Cardiac septum (tissue), 1 donor: ENCODE measurements around the gene MORC3. TPM values are rescaled to one million over a fixed set of nuclear protein-coding genes. Genes with fewer than 3 reads are reported as not detected.
"Not testable (repeated sequence)": the region's sequence is repeated elsewhere in the genome, so short reads cannot be mapped to it uniquely, and the experiment has no call there.

Experiments used
- DNase-seq: peaks from one replicate; pipeline ENCODE4 v3.0.0-alpha.2; 2020; ENCODE audit warnings: low spot score
- intact Hi-C: fragments of 100-400 bp; cut with DNase I; formaldehyde crosslinking; loops from one replicate; pipeline ENCODE4 v1.14.0; 2022
- total RNA-seq: library from RNA; stranded (reverse); fragmentation: NEBNext Ultra II Directional; extraction: Animal tissue kit (Norgen Biotek cat#: 25700); gene quantifications from one replicate; pipeline ENCODE4 v1.2.1, GENCODE V29; 2021
- donor health status: DM: no; HTN: no; CAD: no.

Gene MORC3
- total RNA-seq, 1 donor from 2014 or later: 18.5 TPM

- intact Hi-C loops: no loop called here
- DNase-seq: no peak
These were observed 56.0 kb downstream of the MORC3 start for GRCh38 chr21:36375994-36376393.

- no peak for DNase-seq
- intact Hi-C loops: no loop called here
These were observed 57.4 kb downstream of the MORC3 start for GRCh38 chr21:36377391-36377842.

- intact Hi-C loops: no loop called here
- DNase-seq: no peak
These were observed 59.3 kb downstream of the MORC3 start for GRCh38 chr21:36379251-36379650.

- intact Hi-C loops: no loop called here
- DNase-seq: no peak
These were observed 62.0 kb downstream of the MORC3 start for GRCh38 chr21:36381841-36382589.

- DNase-seq, intact Hi-C loops: not testable (repeated sequence)
These were observed 62.7 kb downstream of the MORC3 start for GRCh38 chr21:36382722-36383121.

GRCh38 chr21:36384885-36385232 is 64.9 kb downstream of the MORC3 start:
- intact Hi-C loops: no loop called here

GRCh38 chr21:36385233-36386030 is 65.4 kb downstream of the MORC3 start, which contains the start of gene CHAF1B:
CHAF1B (plus strand) TSS chr21:36385392; CDS start chr21:36386137, 745 bp downstream.
- DNase-seq: peak; percentile 84
- intact Hi-C loops: no loop called here

More at GRCh38 chr21:36384885-36385232, 64.9 kb downstream of the MORC3 start:
- no peak for DNase-seq

- no peak for DNase-seq
- intact Hi-C loops: no loop called here
These were observed 66.1 kb downstream of the MORC3 start for GRCh38 chr21:36386031-36386642.

- intact Hi-C loops: no loop called here
- no peak for DNase-seq
These were observed 68.1 kb downstream of the MORC3 start for GRCh38 chr21:36388096-36388495.

- intact Hi-C loops: no loop called here
These were observed 68.8 kb downstream of the MORC3 start for GRCh38 chr21:36388835-36389234.

GRCh38 chr21:36391649-36392048 is 71.7 kb downstream of the MORC3 start:
- intact Hi-C loops, DNase-seq: not testable (repeated sequence)

More at GRCh38 chr21:36388835-36389234, 68.8 kb downstream of the MORC3 start:
- no peak for DNase-seq

- intact Hi-C loops: no loop called here
- no peak for DNase-seq
These were observed 75.5 kb downstream of the MORC3 start for GRCh38 chr21:36395353-36396111.

GRCh38 chr21:36396325-36396724 is 76.3 kb downstream of the MORC3 start:
- intact Hi-C loops: no loop called here
- no peak for DNase-seq

- DNase-seq: no peak
These were observed 77.0 kb downstream of the MORC3 start for GRCh38 chr21:36396971-36397370.

GRCh38 chr21:36397606-36398005 is 77.6 kb downstream of the MORC3 start:
- intact Hi-C loops: no loop called here
- no peak for DNase-seq

More at GRCh38 chr21:36396971-36397370, 77.0 kb downstream of the MORC3 start:
- intact Hi-C loops: no loop called here

- DNase-seq, intact Hi-C loops: not testable (repeated sequence)
These were observed 79.7 kb downstream of the MORC3 start for GRCh38 chr21:36399736-36400135.

- no peak for DNase-seq
- intact Hi-C loops: no loop called here
These were observed 80.7 kb downstream of the MORC3 start for GRCh38 chr21:36400719-36401118.

GRCh38 chr21:36402339-36402738 is 82.3 kb downstream of the MORC3 start:
- no peak for DNase-seq
- intact Hi-C loops: no loop called here

- intact Hi-C loops: no loop called here
- DNase-seq: no peak
These were observed 83.7 kb downstream of the MORC3 start for GRCh38 chr21:36403713-36404112.
